Measurements from ENCODE around the gene PRSS50. TPM values are rescaled to one million over a fixed set of nuclear protein-coding genes. Genes with fewer than 3 reads are reported as not detected.
A peak's percentile ranks its signal among the peaks of the same experiment; 100 is the strongest.

Gene PRSS50
- total and polyA plus RNA-seq, 4 experiments from 2014 or later = not detected

GRCh38 chr3:46736006-46736872 is 18.6 kb upstream of the PRSS50 start:
- Histone ChIP-seq H3K36me3 (ENCODE audit: insufficient read depth, low read length) (no peaks in the 10 kb centered on the region), H3K4me3 (ENCODE audit: low read length in 2 of 2) (no peak overlapping the region), H3K4me1 (ENCODE audit: insufficient read depth, low read length) (no peaks in the 10 kb centered on the region), H3K27ac (ENCODE audit: low read depth, low read length) (no peak overlapping the region), H3K9me3 (ENCODE audit: control insufficient read depth in 1 of 2, low read length in 2 of 2) (no peaks in the 10 kb centered on the region), H3K27me3 (ENCODE audit: insufficient read depth, low read length) (no peaks in the 10 kb centered on the region)
- no peak overlapping the region for H3K4me3 Mint-ChIP-seq
- peaks cover 0 to 4% (median 0%) of the 10 kb centered on the region in 8 donors for H3K9me3 Mint-ChIP-seq
- H3K4me1 Mint-ChIP-seq = no peaks in the 10 kb centered on the region
- CTCF ChIA-PET (ENCODE audit: partially characterized antibody) = no interaction called here
- H3K27me3 Mint-ChIP-seq = peaks cover 6 to 8% of the 10 kb centered on the region in 2 donors
- DNase-seq = no peak
- intact Hi-C loops (cut with micrococcal nuclease) = no loop called here
- POLR2A ChIA-PET (ENCODE audit: partially characterized antibody) = no interaction called here
- no peaks in the 10 kb centered on the region for H3K36me3 Mint-ChIP-seq
- no peak overlapping the region for H3K27ac Mint-ChIP-seq

- H3K9me3 ChIP-seq (ENCODE audit: control insufficient read depth in 1 of 2, low read length in 2 of 2) = no peaks in the 10 kb centered on the region
- H3K36me3 ChIP-seq (ENCODE audit: insufficient read depth, low read length) = no peaks in the 10 kb centered on the region
- ChIA-PET CTCF (ENCODE audit: partially characterized antibody) (no interaction called here), POLR2A (ENCODE audit: partially characterized antibody) (no interaction called here)
- H3K4me3 ChIP-seq (ENCODE audit: low read length in 2 of 2) = no peak overlapping the region
- no peaks in the 10 kb centered on the region for H3K4me1 Mint-ChIP-seq
- DNase-seq = no peak
- H3K4me1 ChIP-seq (ENCODE audit: insufficient read depth, low read length) = no peaks in the 10 kb centered on the region
- peaks cover 0 to 4% (median 0%) of the 10 kb centered on the region in 8 donors for H3K9me3 Mint-ChIP-seq
- intact Hi-C loops (cut with micrococcal nuclease) = no loop called here
- peaks cover 6 to 8% of the 10 kb centered on the region in 2 donors for H3K27me3 Mint-ChIP-seq
- no peak overlapping the region for H3K4me3 Mint-ChIP-seq
- no peaks in the 10 kb centered on the region for H3K27me3 ChIP-seq (ENCODE audit: insufficient read depth, low read length)
- no peaks in the 10 kb centered on the region for H3K36me3 Mint-ChIP-seq
- H3K27ac Mint-ChIP-seq = peak overlapping the region in 2 of 7 donors; percentile 6 to 64
- no peak overlapping the region for H3K27ac ChIP-seq (ENCODE audit: low read depth, low read length)
Observed at GRCh38 chr3:46734773-46735172, 17.1 kb upstream of the PRSS50 start.

GRCh38 chr3:46733026-46733800 is 15.5 kb upstream of the PRSS50 start:
- peaks cover 8 to 9% of the 10 kb centered on the region in 2 donors for H3K27me3 Mint-ChIP-seq
- no peak overlapping the region for H3K27ac ChIP-seq (ENCODE audit: low read depth, low read length)
- H3K9me3 Mint-ChIP-seq = no peaks in the 10 kb centered on the region
- no peaks in the 10 kb centered on the region for H3K36me3 ChIP-seq (ENCODE audit: insufficient read depth, low read length)
- ChIA-PET CTCF (ENCODE audit: partially characterized antibody) (no interaction called here), POLR2A (ENCODE audit: partially characterized antibody) (no interaction called here)
- no peak overlapping the region for H3K27ac Mint-ChIP-seq
- no peaks in the 10 kb centered on the region for H3K27me3 ChIP-seq (ENCODE audit: insufficient read depth, low read length)
- no peaks in the 10 kb centered on the region for H3K4me1 ChIP-seq (ENCODE audit: insufficient read depth, low read length)
- intact Hi-C loops (cut with micrococcal nuclease) = no loop called here
- H3K4me3 Mint-ChIP-seq = no peak overlapping the region
- DNase-seq = no peak
- no peaks in the 10 kb centered on the region for H3K9me3 ChIP-seq (ENCODE audit: control insufficient read depth in 1 of 2, low read length in 2 of 2)
- H3K4me3 ChIP-seq (ENCODE audit: low read length in 2 of 2) = no peak overlapping the region
- H3K4me1 Mint-ChIP-seq = no peaks in the 10 kb centered on the region
- H3K36me3 Mint-ChIP-seq = no peaks in the 10 kb centered on the region

- intact Hi-C loops (cut with micrococcal nuclease) = no loop called here
- Mint-ChIP-seq H3K9me3 (no peaks in the 10 kb centered on the region), H3K27ac (peak overlapping the region in 1 of 7 donors; percentile 52), H3K4me1 (no peaks in the 10 kb centered on the region), H3K36me3 (no peaks in the 10 kb centered on the region), H3K27me3 (peaks cover 5 to 9% of the 10 kb centered on the region in 2 donors), H3K4me3 (no peak overlapping the region)
- DNase-seq = no peak
- no peaks in the 10 kb centered on the region for H3K9me3 ChIP-seq (ENCODE audit: control insufficient read depth in 1 of 2, low read length in 2 of 2)
- H3K27ac ChIP-seq (ENCODE audit: low read depth, low read length) = no peak overlapping the region
- H3K36me3 ChIP-seq (ENCODE audit: insufficient read depth, low read length) = no peaks in the 10 kb centered on the region
- ChIA-PET CTCF (ENCODE audit: partially characterized antibody) (no interaction called here), POLR2A (ENCODE audit: partially characterized antibody) (no interaction called here)
- H3K4me1 ChIP-seq (ENCODE audit: insufficient read depth, low read length) = no peaks in the 10 kb centered on the region
- H3K27me3 ChIP-seq (ENCODE audit: insufficient read depth, low read length) = no peaks in the 10 kb centered on the region
- H3K4me3 ChIP-seq (ENCODE audit: low read length in 2 of 2) = no peak overlapping the region
Observed at GRCh38 chr3:46731795-46732194, 14.1 kb upstream of the PRSS50 start.

GRCh38 chr3:46730819-46731218 is 13.2 kb upstream of the PRSS50 start:
- intact Hi-C loops (cut with micrococcal nuclease) = no loop called here
- Histone ChIP-seq H3K9me3 (ENCODE audit: control insufficient read depth in 1 of 2, low read length in 2 of 2) (no peaks in the 10 kb centered on the region), H3K27ac (ENCODE audit: low read depth, low read length) (no peak overlapping the region), H3K4me3 (ENCODE audit: low read length in 2 of 2) (no peak overlapping the region), H3K27me3 (ENCODE audit: insufficient read depth, low read length) (no peaks in the 10 kb centered on the region), H3K4me1 (ENCODE audit: insufficient read depth, low read length) (no peaks in the 10 kb centered on the region), H3K36me3 (ENCODE audit: insufficient read depth, low read length) (no peaks in the 10 kb centered on the region)
- Mint-ChIP-seq H3K4me3 (no peak overlapping the region), H3K4me1 (no peaks in the 10 kb centered on the region), H3K36me3 (no peaks in the 10 kb centered on the region), H3K27me3 (peaks cover 5 to 10% of the 10 kb centered on the region in 2 donors), H3K27ac (no peak overlapping the region), H3K9me3 (no peaks in the 10 kb centered on the region)
- CTCF ChIA-PET (ENCODE audit: partially characterized antibody) = no interaction called here
- POLR2A ChIA-PET (ENCODE audit: partially characterized antibody) = no interaction called here
- DNase-seq = no peak

GRCh38 chr3:46729038-46729437 is 11.4 kb upstream of the PRSS50 start:
- no peaks in the 10 kb centered on the region for H3K36me3 Mint-ChIP-seq
- H3K27me3 Mint-ChIP-seq = peaks cover 5 to 13% of the 10 kb centered on the region in 2 donors
- no peaks in the 10 kb centered on the region for H3K4me1 Mint-ChIP-seq
- no peaks in the 10 kb centered on the region for H3K4me1 ChIP-seq (ENCODE audit: insufficient read depth, low read length)
- no peaks in the 10 kb centered on the region for H3K9me3 ChIP-seq (ENCODE audit: control insufficient read depth in 1 of 2, low read length in 2 of 2)
- no peak overlapping the region for H3K27ac ChIP-seq (ENCODE audit: low read depth, low read length)
- no peak for DNase-seq
- intact Hi-C loops (cut with micrococcal nuclease) = no loop called here
- ChIA-PET CTCF (ENCODE audit: partially characterized antibody) (no interaction called here), POLR2A (ENCODE audit: partially characterized antibody) (no interaction called here)
- H3K4me3 Mint-ChIP-seq = no peak overlapping the region
- H3K27ac Mint-ChIP-seq = peak overlapping the region in 1 of 7 donors; percentile 37
- H3K36me3 ChIP-seq (ENCODE audit: insufficient read depth, low read length) = no peaks in the 10 kb centered on the region
- H3K9me3 Mint-ChIP-seq = no peaks in the 10 kb centered on the region
- no peak overlapping the region for H3K4me3 ChIP-seq (ENCODE audit: low read length in 2 of 2)
- no peaks in the 10 kb centered on the region for H3K27me3 ChIP-seq (ENCODE audit: insufficient read depth, low read length)

- H3K9me3 ChIP-seq (ENCODE audit: control insufficient read depth in 1 of 2, low read length in 2 of 2) = no peaks in the 10 kb centered on the region
- H3K36me3 ChIP-seq (ENCODE audit: insufficient read depth, low read length) = no peaks in the 10 kb centered on the region
- CTCF ChIA-PET (ENCODE audit: partially characterized antibody) = no interaction called here
- H3K4me1 Mint-ChIP-seq = no peaks in the 10 kb centered on the region
- H3K27me3 Mint-ChIP-seq = peaks cover 6 to 10% of the 10 kb centered on the region in 2 donors
- no peak overlapping the region for H3K4me3 ChIP-seq (ENCODE audit: low read length in 2 of 2)
- H3K27ac Mint-ChIP-seq = peak overlapping the region in 1 of 7 donors; percentile 40
- intact Hi-C loops (cut with micrococcal nuclease) = no loop called here
- H3K9me3 Mint-ChIP-seq = peaks cover 0 to 4% (median 0%) of the 10 kb centered on the region in 8 donors
- DNase-seq = no peak
- no peaks in the 10 kb centered on the region for H3K4me1 ChIP-seq (ENCODE audit: insufficient read depth, low read length)
- no peak overlapping the region for H3K4me3 Mint-ChIP-seq
- H3K27ac ChIP-seq (ENCODE audit: low read depth, low read length) = no peak overlapping the region
- peaks cover 0 to 5% of the 10 kb centered on the region in 2 donors for H3K36me3 Mint-ChIP-seq
- POLR2A ChIA-PET (ENCODE audit: partially characterized antibody) = no interaction called here
- H3K27me3 ChIP-seq (ENCODE audit: insufficient read depth, low read length) = no peaks in the 10 kb centered on the region
Observed at GRCh38 chr3:46725621-46726314, 8.1 kb upstream of the PRSS50 start.
